ENCODE results near the gene KCNIP1.

DNA sequence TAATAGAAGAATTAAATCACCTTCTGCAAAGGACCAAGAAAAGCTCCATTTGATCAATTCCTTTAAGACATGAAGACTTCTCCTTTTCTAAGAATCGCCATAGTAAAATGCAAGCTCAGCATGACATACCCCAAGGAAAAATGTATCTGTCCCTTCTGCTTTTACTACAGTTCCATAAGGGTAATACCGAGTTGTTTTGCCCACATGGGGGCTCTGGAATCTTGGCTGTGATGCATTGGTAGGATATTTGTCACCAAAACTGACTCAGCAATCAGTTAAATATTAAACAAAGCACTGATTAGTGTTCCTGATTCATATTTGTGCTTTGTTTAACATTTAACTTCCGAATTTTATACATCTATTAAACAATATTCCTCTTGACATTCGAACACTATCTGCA is 24.3 kb upstream of the KCNIP1 start:
- TF ChIP-seq CTCF (IDR thresholded peaks at IDR 0.05) (no peak), POLR2A (IDR thresholded peaks at IDR 0.05) (no peak)
